ENCODE measurements around the gene SERPINA1. TPM values are rescaled to one million over a fixed set of nuclear protein-coding genes. Genes with fewer than 3 reads are reported as not detected.

Gene SERPINA1
- total and polyA plus RNA-seq, 2 of the 13 experiments (the other 11 are each of a cell fraction or from before 2014, with no cell fraction given), result 3,266 to 11,015 TPM

- FAIRE-seq, result no peak
- ChIA-PET CTCF (ENCODE audit: low intra/inter-chr PET ratio, low total read pairs) (no interaction called here), POLR2A (interaction anchor here (0.8 to 2.1 kb wide), 9 partner anchors 9 to 104 kb away, joined by 3 to 11 read pairs (median 3); partner anchors contain the start of gene SERPINA6)
- intact Hi-C loops (cut with micrococcal nuclease; ENCODE audit: unreplicated experiment) (no loop called here), in situ Hi-C loops (cut with HindIII; ENCODE audit: extremely low pct_ligation_motif_present, low pct_unique_long_range_greater_than_20kb) (no loop called here)
- Histone ChIP-seq H3K9me3 (ENCODE audit: low read length) (no peaks in the 10 kb centered on the region), H4K20me1 (ENCODE audit: insufficient read depth, low read length) (peaks cover 100% of the 10 kb centered on the region), H3K79me2 (ENCODE audit: insufficient read depth, low read length) (peaks cover 53% of the 10 kb centered on the region), H3K4me3 (replicated peaks in 1 of 3; ENCODE audit: insufficient read depth in 1 of 3, low read depth in 2 of 3, low read length in 3 of 3) (peak overlapping the region in 2 of 3 experiments; percentile 21 to 47; a peak in 2 of 6 replicates), H3K4me2 (ENCODE audit: low read depth, low read length) (peak overlapping the region; percentile 96), H3K36me3 (replicated peaks in 1 of 2; ENCODE audit: control insufficient read depth in 1 of 2, insufficient read depth in 2 of 2, low read length in 2 of 2) (peaks cover 38 to 73% of the 10 kb centered on the region in 2 experiments), H3K4me1 (ENCODE audit: insufficient read depth, low read length) (peaks cover 95% of the 10 kb centered on the region), H3K9ac (ENCODE audit: insufficient read depth, low read depth, low read length) (no peak overlapping the region), H3K27me3 (ENCODE audit: control insufficient read depth in 1 of 2, insufficient read depth in 2 of 2, low read length in 2 of 2) (no peaks in the 10 kb centered on the region; a peak in 1 of 5 replicates), H3K27ac (ENCODE audit: extremely low read length, insufficient read depth, low read length) (peak overlapping the region; percentile 16), H2AFZ (ENCODE audit: low read length) (no peak overlapping the region)
- TF ChIP-seq ATF7-NPFF (CRISPR knock-in tag; IDR thresholded peaks at IDR 0.05; ENCODE audit: low read depth) (no peak), U2AF1 (optimal IDR thresholded peaks at IDR 0.05; ENCODE audit: low read depth, low read length) (no peak), AKAP8 (CRISPR knock-in tag; IDR thresholded peaks at IDR 0.05) (no peak), RBFOX2 (IDR thresholded peaks at IDR 0.05; ENCODE audit: low read depth, low read length) (peak; percentile 3; the same call in 1 of the 2 replicates), POLR2A (IDR thresholded peaks at IDR 0.05; ENCODE audit: insufficient read depth in 1 of 2, low read depth in 2 of 2, low read length in 2 of 2) (0 out of 4 replicates have a peak, but pooled peaks of 1 of the 2 experiments have one; percentile 4), ZNF292 (CRISPR knock-in tag; IDR thresholded peaks at IDR 0.05; ENCODE audit: borderline replicate concordance, low read depth) (no peak), NKX3-1 (CRISPR knock-in tag; IDR thresholded peaks at IDR 0.05) (0 out of 2 replicates have a peak, but pooled peaks have one; percentile 24), ZNF142 (CRISPR knock-in tag; IDR thresholded peaks at IDR 0.05) (no peak)
- WGBS (ENCODE audit: low lambda C conversion rate), result 79% methylated on average over 4 of the region's 4 CpGs
- BruUV-seq (replicated peaks), result no TSS peak
- ATAC-seq, result no peak
- DNase-seq (ENCODE audit: low spot score), result no peak
Observed at GRCh38 chr14:94382099-94382715, 6.2 kb downstream of the SERPINA1 start.
